ENCODE results near the gene MIA2.

GRCh38 chr14:39432179-39432618 lies 198.5 kb downstream of the MIA2 start, which contains the start of gene FBXO33:
- no peak for TF ChIP-seq CTCF (IDR thresholded peaks at IDR 0.05)
- no peak for TF ChIP-seq POLR2A (IDR thresholded peaks at IDR 0.05)

Data from body of pancreas (tissue), 4 donors.